ENCODE measurements around the gene TSPAN9.

Gene TSPAN9

DNA sequence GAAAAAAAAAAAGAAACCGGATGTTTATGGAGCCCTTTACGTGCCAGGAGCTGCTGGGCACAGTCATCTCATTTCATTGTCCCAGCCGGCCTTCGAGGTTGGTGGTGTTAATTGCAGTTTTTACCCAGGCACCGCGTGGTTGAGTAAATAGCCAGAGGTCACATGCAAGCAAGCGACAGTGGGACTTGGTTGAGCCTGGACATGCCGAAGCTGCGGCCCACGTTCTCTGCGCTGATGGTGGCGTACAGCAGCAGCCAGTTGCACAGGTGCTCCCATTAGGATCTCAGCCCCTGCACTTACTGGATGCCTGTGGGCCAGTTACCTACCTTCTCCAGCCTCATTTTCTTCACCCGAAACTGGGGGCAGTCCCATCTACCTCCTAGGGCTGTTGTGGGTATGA is 54.0 kb downstream of the TSPAN9 start:
- TF ChIP-seq, protein P1, sequence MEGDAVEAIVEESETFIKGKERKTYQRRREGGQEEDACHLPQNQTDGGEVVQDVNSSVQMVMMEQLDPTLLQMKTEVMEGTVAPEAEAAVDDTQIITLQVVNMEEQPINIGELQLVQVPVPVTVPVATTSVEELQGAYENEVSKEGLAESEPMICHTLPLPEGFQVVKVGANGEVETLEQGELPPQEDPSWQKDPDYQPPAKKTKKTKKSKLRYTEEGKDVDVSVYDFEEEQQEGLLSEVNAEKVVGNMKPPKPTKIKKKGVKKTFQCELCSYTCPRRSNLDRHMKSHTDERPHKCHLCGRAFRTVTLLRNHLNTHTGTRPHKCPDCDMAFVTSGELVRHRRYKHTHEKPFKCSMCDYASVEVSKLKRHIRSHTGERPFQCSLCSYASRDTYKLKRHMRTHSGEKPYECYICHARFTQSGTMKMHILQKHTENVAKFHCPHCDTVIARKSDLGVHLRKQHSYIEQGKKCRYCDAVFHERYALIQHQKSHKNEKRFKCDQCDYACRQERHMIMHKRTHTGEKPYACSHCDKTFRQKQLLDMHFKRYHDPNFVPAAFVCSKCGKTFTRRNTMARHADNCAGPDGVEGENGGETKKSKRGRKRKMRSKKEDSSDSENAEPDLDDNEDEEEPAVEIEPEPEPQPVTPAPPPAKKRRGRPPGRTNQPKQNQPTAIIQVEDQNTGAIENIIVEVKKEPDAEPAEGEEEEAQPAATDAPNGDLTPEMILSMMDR (IDR thresholded peaks at IDR 0.05; ENCODE audit: low read depth, low read length): no peak
- Histone ChIP-seq H3K27ac (no peak overlapping the region), H3K27me3 (ENCODE audit: insufficient read depth, low read depth, severe bottlenecking) (no peaks in the 10 kb centered on the region), H3K4me3 (ENCODE audit: low read depth, low read length) (no peak overlapping the region), H3K36me3 (no peaks in the 10 kb centered on the region), H3K9me3 (ENCODE audit: severe bottlenecking) (no peaks in the 10 kb centered on the region)
- DNase-seq: no peak

DNA sequence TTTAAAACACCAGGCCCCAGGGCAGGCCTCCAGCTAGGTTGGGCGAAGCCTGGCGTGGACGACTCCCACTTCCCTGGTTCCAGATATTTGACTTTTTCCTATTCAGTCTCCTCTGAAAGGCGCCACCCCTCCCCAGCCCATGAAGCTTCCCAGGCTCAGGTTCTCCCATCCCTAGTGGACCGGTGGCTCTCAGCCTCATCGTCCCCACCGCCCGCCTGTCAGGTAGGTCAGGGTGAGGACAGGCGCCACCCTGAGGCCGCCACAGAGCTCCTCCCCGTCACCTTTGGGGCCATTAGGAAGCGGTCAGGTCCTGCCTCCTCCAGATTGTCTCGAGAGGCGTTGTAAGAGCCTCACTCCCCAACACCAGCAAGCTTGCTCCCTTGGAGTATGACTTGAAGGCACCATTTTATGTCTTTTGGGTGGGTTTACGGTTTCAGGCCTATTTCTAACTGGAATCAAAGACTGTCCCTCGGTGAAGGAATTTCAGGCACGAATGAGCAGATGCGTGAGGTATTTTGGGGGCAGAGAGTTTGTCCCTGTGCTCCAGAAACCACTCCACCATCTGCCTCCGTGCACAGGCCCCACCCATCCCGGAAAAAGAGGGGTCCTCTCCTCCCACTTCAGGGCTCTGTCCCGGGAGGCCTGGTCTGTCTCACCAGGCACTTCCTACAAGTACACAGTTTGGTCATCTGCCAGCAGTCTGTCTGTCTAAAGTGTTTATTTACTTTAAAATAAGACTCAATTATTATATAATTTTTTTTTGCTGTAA is 55.6 kb downstream of the TSPAN9 start:
- DNase-seq: peak; percentile 72
- Histone ChIP-seq H3K9me3 (ENCODE audit: severe bottlenecking) (no peaks in the 10 kb centered on the region), H3K4me3 (ENCODE audit: low read depth, low read length) (no peak overlapping the region), H3K27me3 (ENCODE audit: insufficient read depth, low read depth, severe bottlenecking) (no peaks in the 10 kb centered on the region), H3K27ac (peak overlapping the region; percentile 17; the same call in 1 of the 2 replicates), H3K36me3 (no peaks in the 10 kb centered on the region)
- TF ChIP-seq, protein P1 (IDR thresholded peaks at IDR 0.05; ENCODE audit: low read depth, low read length): peak; percentile 66

DNA sequence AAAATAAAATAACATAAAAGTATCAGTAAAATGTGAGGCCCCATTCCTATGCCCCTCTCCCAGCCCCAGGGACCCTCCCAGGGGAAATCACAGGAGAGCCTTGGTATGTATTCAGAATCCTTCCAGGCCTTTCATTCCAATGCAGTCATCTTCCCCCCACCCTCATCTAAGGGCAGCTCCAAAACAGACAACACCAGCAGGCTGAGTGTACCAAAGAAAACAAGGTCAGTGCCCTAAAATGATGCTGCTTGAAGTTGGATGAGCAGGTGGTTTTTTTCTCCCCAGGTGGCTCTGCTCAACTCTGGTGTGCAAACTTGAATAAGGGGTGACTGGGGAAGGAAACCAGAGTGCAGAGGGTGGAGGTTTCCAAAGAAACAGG is 56.2 kb downstream of the TSPAN9 start:
- TF ChIP-seq, protein P1 (IDR thresholded peaks at IDR 0.05; ENCODE audit: low read depth, low read length): no peak
- peak overlapping the region; percentile 17; the same call in 1 of the 2 replicates for H3K27ac ChIP-seq
- no peaks in the 10 kb centered on the region for H3K36me3 ChIP-seq
- no peaks in the 10 kb centered on the region for H3K9me3 ChIP-seq (ENCODE audit: severe bottlenecking)
- no peak overlapping the region for H3K4me3 ChIP-seq (ENCODE audit: low read depth, low read length)
- DNase-seq: no peak
- no peaks in the 10 kb centered on the region for H3K27me3 ChIP-seq (ENCODE audit: insufficient read depth, low read depth, severe bottlenecking)

DNA sequence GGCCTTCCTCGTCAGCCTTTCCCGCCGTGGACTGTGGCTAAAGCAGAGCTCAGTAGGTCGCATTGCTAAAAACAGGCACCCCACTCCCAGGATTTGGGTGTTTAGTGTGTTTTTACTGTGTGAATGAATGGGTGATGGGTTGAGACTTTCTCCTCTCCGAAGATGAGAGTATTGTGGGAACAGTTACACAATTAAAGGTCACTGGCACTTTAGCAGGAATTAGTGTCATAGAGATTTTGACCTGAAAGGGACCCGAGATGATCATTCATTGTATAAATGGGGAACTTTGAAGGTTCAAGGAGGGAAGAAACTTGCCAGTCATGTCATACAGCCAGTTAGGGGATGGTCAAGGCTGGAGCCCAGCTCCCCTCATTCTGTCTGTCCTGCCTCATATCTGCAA is 56.9 kb downstream of the TSPAN9 start:
- H3K27ac ChIP-seq: no peak overlapping the region
- H3K9me3 ChIP-seq (ENCODE audit: severe bottlenecking): no peaks in the 10 kb centered on the region
- TF ChIP-seq, protein P1 (IDR thresholded peaks at IDR 0.05; ENCODE audit: low read depth, low read length): no peak
- no peak overlapping the region for H3K4me3 ChIP-seq (ENCODE audit: low read depth, low read length)
- DNase-seq: no peak
- no peaks in the 10 kb centered on the region for H3K27me3 ChIP-seq (ENCODE audit: insufficient read depth, low read depth, severe bottlenecking)
- no peaks in the 10 kb centered on the region for H3K36me3 ChIP-seq

DNA sequence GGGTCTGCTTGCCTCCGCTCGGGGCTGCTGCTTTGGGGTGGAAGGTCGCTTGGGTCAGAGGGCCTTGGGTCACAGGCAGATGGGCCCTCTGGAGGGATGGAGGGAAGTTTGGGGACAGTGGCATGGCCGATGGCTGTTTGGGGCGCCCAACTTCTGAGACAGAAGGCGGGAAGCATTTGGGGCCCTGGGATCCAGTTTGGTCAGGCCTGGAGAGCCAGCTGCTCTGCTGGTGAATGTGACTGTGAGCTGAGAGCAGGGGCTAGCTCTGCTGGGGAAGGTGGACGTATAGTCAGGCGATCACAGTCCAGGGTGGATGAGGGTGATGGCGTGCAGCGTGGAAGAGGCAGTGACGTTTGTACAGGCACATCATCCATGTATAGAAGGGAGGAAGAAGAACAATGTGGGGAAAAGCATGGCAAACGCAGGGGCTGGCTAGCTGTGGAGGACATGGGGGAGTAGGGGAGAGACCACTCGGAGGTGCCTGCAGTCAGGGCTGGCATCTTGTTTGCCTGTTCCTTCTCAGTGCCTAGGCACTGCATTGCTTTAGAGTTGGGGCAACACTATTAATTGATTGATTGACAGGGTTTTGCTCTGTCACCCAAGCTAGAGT is 57.5 kb downstream of the TSPAN9 start:
- Histone ChIP-seq H3K27me3 (ENCODE audit: insufficient read depth, low read depth, severe bottlenecking) (no peaks in the 10 kb centered on the region), H3K36me3 (no peaks in the 10 kb centered on the region), H3K9me3 (ENCODE audit: severe bottlenecking) (no peaks in the 10 kb centered on the region), H3K27ac (no peak overlapping the region), H3K4me3 (ENCODE audit: low read depth, low read length) (no peak overlapping the region)
- TF ChIP-seq, protein P1 (IDR thresholded peaks at IDR 0.05; ENCODE audit: low read depth, low read length): no peak
- no peak for DNase-seq

Measured in WERI-Rb-1 (cell line).